Ovary (tissue), 3 donors: ENCODE measurements around the gene AMER2.

Source experiments
- CTCF ChIP-seq, 3 donors: fragments of 450-650 bp in 2 of 3; fragments of 200-600 bp in 1 of 3; IDR thresholded peaks; one replicate each; pipeline versions ENCODE4 v1.5.1 to v1.8.0; 2016 to 2022; ENCODE audit warnings: antibody characterized with exemption in 3 of 3, mild to moderate bottlenecking in 1 of 3
- EP300 ChIP-seq: sonication (generic); formaldehyde crosslinking; IDR thresholded peaks from one replicate; pipeline ENCODE4 v1.6.1; 2017; ENCODE audit warnings: antibody characterized with exemption
- POLR2A ChIP-seq: fragments of 450-650 bp; IDR thresholded peaks from one replicate; pipeline ENCODE4 v1.6.1; 2017; ENCODE audit warnings: antibody characterized with exemption, mild to moderate bottlenecking, moderate library complexity
- donor health status: DM: no; HTN: no; CAD: no.

GRCh38 chr13:25177636-25178035 is 5.5 kb upstream of the AMER2 start:
- TF ChIP-seq CTCF (IDR thresholded peaks at IDR 0.05) (no peak), POLR2A (no peak), EP300 (no peak)
